Measurements from ENCODE around the gene SLIT1.
A peak's percentile ranks its signal among the peaks of the same experiment; 100 is the strongest.

The SLIT1 gene

GRCh38 chr10:97067716-97068391 is 117.9 kb downstream of the SLIT1 start:
- Histone ChIP-seq H3K4me3 (ENCODE audit: low read depth, low read length) (no peak overlapping the region), H3K27ac (no peak overlapping the region), H3K27me3 (ENCODE audit: insufficient read depth, low read depth, severe bottlenecking) (no peaks in the 10 kb centered on the region), H3K9me3 (ENCODE audit: severe bottlenecking) (no peaks in the 10 kb centered on the region), H3K36me3 (no peaks in the 10 kb centered on the region)
- TF ChIP-seq CTCF (IDR thresholded peaks at IDR 0.05; ENCODE audit: low read depth, low read length): 0 out of 2 replicates have a peak, but pooled peaks have one; percentile 31
- no peak for DNase-seq

DNA sequence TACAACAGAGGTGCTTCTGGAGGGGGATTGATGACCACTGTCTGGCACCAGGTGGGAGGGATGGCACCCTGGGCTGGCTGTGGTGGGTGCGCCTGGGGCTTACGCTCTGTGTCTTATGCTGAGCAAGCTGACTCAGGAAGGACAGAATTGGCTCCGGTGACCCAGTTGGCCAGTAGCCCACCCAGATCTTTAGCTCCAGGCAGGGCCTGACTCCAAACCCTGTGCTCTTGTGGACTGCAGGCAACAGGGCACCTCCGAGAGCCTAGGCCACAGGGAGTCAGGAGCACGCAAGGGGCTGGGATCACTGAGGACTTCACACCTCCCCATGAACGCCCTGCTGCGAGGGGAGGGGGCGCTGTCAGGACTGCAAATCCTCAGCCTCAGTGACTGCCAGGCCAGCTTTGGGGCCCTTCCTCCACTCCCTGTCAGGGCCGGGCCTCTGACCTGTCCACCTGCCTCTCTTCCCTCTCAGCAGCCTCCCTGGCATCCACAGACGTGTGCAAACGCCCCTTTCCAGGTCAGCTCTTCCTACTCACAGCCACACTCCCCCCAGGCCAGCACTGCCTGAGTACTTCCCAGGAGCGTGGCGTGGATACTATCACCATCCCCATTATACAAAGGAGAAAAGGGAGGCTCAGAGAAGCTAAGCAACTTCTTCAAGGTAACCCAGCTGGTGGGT is 118.7 kb downstream of the SLIT1 start:
- H3K4me3 ChIP-seq (ENCODE audit: low read depth, low read length): no peak overlapping the region
- H3K9me3 ChIP-seq (ENCODE audit: severe bottlenecking): no peaks in the 10 kb centered on the region
- H3K27me3 ChIP-seq (ENCODE audit: insufficient read depth, low read depth, severe bottlenecking): no peaks in the 10 kb centered on the region
- no peak for DNase-seq
- no peak overlapping the region for H3K27ac ChIP-seq
- TF ChIP-seq CTCF (IDR thresholded peaks at IDR 0.05; ENCODE audit: low read depth, low read length): no peak
- H3K36me3 ChIP-seq: no peaks in the 10 kb centered on the region

DNA sequence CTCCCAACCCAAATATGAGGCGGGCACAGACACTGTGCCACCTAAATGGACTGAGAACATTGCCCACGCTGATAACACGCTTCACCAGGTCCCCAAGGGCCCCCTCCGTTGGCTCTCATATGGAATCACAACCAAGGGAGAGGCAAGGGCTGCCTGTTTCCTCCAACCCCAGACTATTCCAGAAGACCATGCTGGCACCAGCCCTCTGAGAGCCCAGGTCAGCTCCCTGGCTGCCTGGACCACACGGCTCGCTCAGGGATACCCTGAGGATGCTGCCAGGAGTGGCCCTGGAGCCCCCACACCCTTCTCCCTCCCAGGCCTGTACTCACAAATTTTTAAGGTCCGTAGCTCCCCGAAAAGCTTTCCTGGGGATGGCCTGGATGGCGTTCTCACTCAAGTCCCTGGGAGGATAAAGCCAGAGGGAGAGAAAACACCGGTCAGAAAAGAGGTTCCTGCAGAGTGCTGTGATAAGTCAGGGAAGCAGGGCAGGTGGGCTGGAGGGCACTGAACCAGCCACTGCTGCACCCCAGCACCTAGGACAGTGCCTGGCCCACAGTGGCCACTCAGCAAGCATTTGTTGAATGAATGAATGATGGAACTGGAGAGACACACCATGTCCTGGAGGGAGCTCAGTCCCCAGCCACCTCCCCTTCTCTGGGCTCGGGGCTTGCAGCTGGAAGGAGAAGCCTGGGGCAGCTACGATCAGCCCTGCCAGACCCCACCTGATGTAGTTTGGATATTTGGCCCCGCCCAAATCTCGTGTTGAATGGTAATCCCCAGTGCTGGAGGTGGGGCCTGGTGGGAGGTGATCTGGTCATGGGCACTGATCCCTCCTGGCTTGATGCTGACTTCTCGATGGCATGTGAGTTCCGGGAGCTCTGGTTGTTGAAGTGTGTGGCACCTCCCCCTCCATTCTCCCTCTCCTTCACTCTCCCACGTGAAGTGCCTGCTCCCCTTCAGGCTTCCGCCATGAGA is 119.8 kb downstream of the SLIT1 start:
- no peak overlapping the region for H3K27ac ChIP-seq
- DNase-seq: no peak
- H3K4me3 ChIP-seq (ENCODE audit: low read depth, low read length): no peak overlapping the region
- H3K9me3 ChIP-seq (ENCODE audit: severe bottlenecking): no peaks in the 10 kb centered on the region
- TF ChIP-seq CTCF (IDR thresholded peaks at IDR 0.05; ENCODE audit: low read depth, low read length): no peak
- H3K36me3 ChIP-seq: no peaks in the 10 kb centered on the region
- H3K27me3 ChIP-seq (ENCODE audit: insufficient read depth, low read depth, severe bottlenecking): no peaks in the 10 kb centered on the region

- Histone ChIP-seq H3K27ac (no peak overlapping the region), H3K9me3 (ENCODE audit: severe bottlenecking) (no peaks in the 10 kb centered on the region), H3K4me3 (ENCODE audit: low read depth, low read length) (no peak overlapping the region), H3K36me3 (no peaks in the 10 kb centered on the region; the same call in 1 of the 2 replicates), H3K27me3 (ENCODE audit: insufficient read depth, low read depth, severe bottlenecking) (no peaks in the 10 kb centered on the region)
- DNase-seq: no peak
- TF ChIP-seq CTCF (IDR thresholded peaks at IDR 0.05; ENCODE audit: low read depth, low read length): no peak
Measured at GRCh38 chr10:97065128-97065527, 120.6 kb downstream of the SLIT1 start.

GRCh38 chr10:97063983-97064837 is 121.5 kb downstream of the SLIT1 start:
- DNase-seq: no peak
- no peak for TF ChIP-seq CTCF (IDR thresholded peaks at IDR 0.05; ENCODE audit: low read depth, low read length)
- no peaks in the 10 kb centered on the region for H3K27me3 ChIP-seq (ENCODE audit: insufficient read depth, low read depth, severe bottlenecking)

More at GRCh38 chr10:97063983-97064837, 121.5 kb downstream of the SLIT1 start:
- Histone ChIP-seq H3K27ac (no peak overlapping the region), H3K4me3 (ENCODE audit: low read depth, low read length) (no peak overlapping the region), H3K9me3 (ENCODE audit: severe bottlenecking) (no peaks in the 10 kb centered on the region), H3K36me3 (no peaks in the 10 kb centered on the region; the same call in 1 of the 2 replicates)

Data from WERI-Rb-1 (cell line).